GM06990 (cell line): ENCODE results near the gene PLEKHN1.

ENCODE experiments used
- DNase-seq: peaks from one replicate; pipeline ENCODE4 v3.0.0-alpha.2; 2011; ENCODE audit not compliant: insufficient read length; ENCODE audit errors: extremely low read depth
- H3K27me3 ChIP-seq: replicated peaks from 2 replicates; pipeline ENCODE4 v1.6.0; 2011; ENCODE audit warnings: low read length; ENCODE audit not compliant: control insufficient read depth, insufficient read depth
- H3K36me3 ChIP-seq: 2 replicates; pipeline ENCODE4 v1.5.1; 2011; ENCODE audit warnings: low read length; ENCODE audit not compliant: control insufficient read depth, insufficient read depth
- H3K4me3 ChIP-seq: replicated peaks from 2 replicates; pipeline ENCODE4 v1.5.1; 2011; ENCODE audit warnings: low read depth, mild to moderate bottlenecking, control low read depth, low read length
- CTCF ChIP-seq: IDR thresholded peaks from 2 replicates; pipeline ENCODE4 v1.5.1; 2011; ENCODE audit warnings: low read length, control low read depth, mild to moderate bottlenecking, inconsistent platforms; ENCODE audit not compliant: insufficient read depth, poor library complexity, severe bottlenecking

PLEKHN1 gene

GRCh38 chr1:1000357-1001056, 34.2 kb downstream of the PLEKHN1 start:
- H3K36me3 ChIP-seq = no peaks in the 10 kb centered on the region; the same call in 1 of the 2 replicates
- H3K27me3 ChIP-seq = peaks cover 3% of the 10 kb centered on the region
- no peak for TF ChIP-seq CTCF
- peak; percentile 68 for DNase-seq
- H3K4me3 ChIP-seq = peak overlapping the region; percentile 51

GRCh38 chr1:1001057-1001783, 34.9 kb downstream of the PLEKHN1 start:
- H3K4me3 ChIP-seq = peak overlapping the region; percentile 18
- no peak for TF ChIP-seq CTCF
- H3K36me3 ChIP-seq = no peaks in the 10 kb centered on the region; the same call in 1 of the 2 replicates
- no peak for DNase-seq
- peaks cover 3% of the 10 kb centered on the region for H3K27me3 ChIP-seq

GRCh38 chr1:1003618-1004419, 37.5 kb downstream of the PLEKHN1 start:
- Histone ChIP-seq H3K36me3 (no peaks in the 10 kb centered on the region; the same call in 1 of the 2 replicates), H3K27me3 (peaks cover 3% of the 10 kb centered on the region), H3K4me3 (no peak overlapping the region)
- TF ChIP-seq CTCF = no peak
- no peak for DNase-seq

- TF ChIP-seq CTCF = no peak
- no peaks in the 10 kb centered on the region; the same call in 1 of the 2 replicates for H3K36me3 ChIP-seq
- H3K4me3 ChIP-seq = no peak overlapping the region
- peaks cover 3% of the 10 kb centered on the region for H3K27me3 ChIP-seq
- no peak for DNase-seq
These were observed 38.1 kb downstream of the PLEKHN1 start for GRCh38 chr1:1004420-1004779.

DNA sequence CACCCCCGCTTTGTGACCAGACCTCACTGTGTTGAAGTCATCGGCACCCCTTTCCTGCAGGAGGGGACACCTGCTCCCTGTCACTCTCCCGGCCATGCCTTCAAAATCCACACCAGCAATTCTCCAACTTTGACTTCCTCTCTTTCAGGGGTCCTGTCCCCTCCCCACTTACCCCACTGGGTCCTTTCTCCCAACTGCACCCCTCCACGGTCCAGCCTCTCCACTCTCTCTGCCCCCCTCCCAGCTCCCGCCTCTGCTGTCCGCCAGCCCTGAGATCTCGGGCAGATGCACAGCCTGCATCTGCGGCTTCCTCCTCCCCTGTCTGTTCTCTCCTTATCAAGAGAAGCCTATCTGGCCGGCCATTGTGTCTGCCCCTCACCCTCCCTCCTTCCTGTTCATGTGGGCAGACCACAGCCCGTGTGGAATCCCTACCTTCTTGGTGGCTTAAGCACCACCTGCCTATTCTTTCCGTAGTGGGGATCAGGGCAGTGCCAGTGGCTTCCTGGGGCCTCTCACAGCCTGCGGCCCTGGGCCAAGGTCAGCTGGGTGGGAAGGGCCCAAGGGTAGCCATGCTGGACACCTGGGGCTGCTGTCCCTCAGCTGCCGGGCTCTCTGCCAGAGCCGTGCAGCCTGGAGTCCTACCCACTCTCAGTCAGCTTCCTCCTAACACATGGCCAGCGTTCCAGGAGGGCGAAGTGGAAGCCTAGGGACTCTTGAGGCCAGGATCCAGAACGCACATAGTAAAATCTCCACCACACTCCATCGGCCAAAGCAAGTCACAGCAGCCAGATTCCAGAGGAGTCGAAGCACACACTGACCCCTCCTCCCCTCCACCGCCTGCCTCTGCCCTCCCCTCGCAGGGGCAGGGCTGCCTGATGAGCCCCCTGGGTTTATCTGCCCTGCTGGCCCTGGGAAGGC, 38.8 kb downstream of the PLEKHN1 start:
- no peak for TF ChIP-seq CTCF
- Histone ChIP-seq H3K36me3 (no peaks in the 10 kb centered on the region; the same call in 1 of the 2 replicates), H3K27me3 (peaks cover 3% of the 10 kb centered on the region), H3K4me3 (no peak overlapping the region)
- DNase-seq = no peak
